KMS-11 (cell line): ENCODE results near the gene OR11H7.
"Not testable (repeated sequence)": the region's sequence is repeated elsewhere in the genome, so short reads cannot be mapped to it uniquely, and the experiment has no call there.

Experiments used
- H2AFZ ChIP-seq: fragments of 200-600 bp; sonication (generic); 2 replicates; pipeline ENCODE4 v1.6.1; 2016; ENCODE audit warnings: antibody characterized with exemption, mixed run types, low read depth
- H3K27ac ChIP-seq: fragments of 200-600 bp; sonication (generic); 2 replicates; pipeline ENCODE4 v1.6.1; 2016; ENCODE audit warnings: mild to moderate bottlenecking, mixed run types
- H3K27me3 ChIP-seq: fragments of 200-600 bp; sonication (generic); 2 replicates; pipeline ENCODE4 v1.6.1; 2017; ENCODE audit warnings: mild to moderate bottlenecking, low read depth, mixed run types, moderate library complexity; ENCODE audit not compliant: insufficient read depth
- H3K36me3 ChIP-seq: fragments of 200-600 bp; sonication (generic); 2 replicates; pipeline ENCODE4 v1.6.1; 2017; ENCODE audit warnings: mild to moderate bottlenecking, mixed run types; ENCODE audit not compliant: insufficient read depth
- H3K4me1 ChIP-seq: fragments of 200-600 bp; sonication (generic); 2 replicates; pipeline ENCODE4 v1.6.1; 2016; ENCODE audit warnings: mild to moderate bottlenecking, low read depth, mixed run types; ENCODE audit not compliant: poor library complexity, severe bottlenecking
- H3K4me2 ChIP-seq: fragments of 200-600 bp; sonication (generic); 2 replicates; pipeline ENCODE4 v1.7.0; 2016; ENCODE audit warnings: mild to moderate bottlenecking, mixed run types
- H3K4me3 ChIP-seq: fragments of 200-600 bp; sonication (generic); IDR thresholded peaks from 2 replicates; pipeline ENCODE4 v1.6.1; 2017; ENCODE audit warnings: low read depth, low read length, mixed read lengths; ENCODE audit not compliant: insufficient read depth
- H3K79me2 ChIP-seq: fragments of 200-600 bp; sonication (generic); 2 replicates; pipeline ENCODE4 v1.6.1; 2016; ENCODE audit warnings: low read depth, mixed run types; ENCODE audit not compliant: insufficient read depth
- H3K9ac ChIP-seq: fragments of 200-600 bp; sonication (generic); 2 replicates; pipeline ENCODE4 v1.6.1; 2016; ENCODE audit warnings: mild to moderate bottlenecking, mixed run types
- H4K20me1 ChIP-seq: fragments of 200-600 bp; sonication (generic); 2 replicates; pipeline ENCODE4 v1.6.1; 2016; ENCODE audit warnings: mild to moderate bottlenecking, mixed run types; ENCODE audit not compliant: insufficient read depth
- TF ChIP-seq, protein P1 (sequence below): fragments of 200-600 bp; sonication (generic); conservative IDR thresholded peaks from 2 replicates; pipeline ENCODE4 v1.6.1; 2017; ENCODE audit warnings: low read depth, mild to moderate bottlenecking, antibody characterized with exemption, low read length, moderate library complexity, mixed read lengths

OR11H7 gene

DNA sequence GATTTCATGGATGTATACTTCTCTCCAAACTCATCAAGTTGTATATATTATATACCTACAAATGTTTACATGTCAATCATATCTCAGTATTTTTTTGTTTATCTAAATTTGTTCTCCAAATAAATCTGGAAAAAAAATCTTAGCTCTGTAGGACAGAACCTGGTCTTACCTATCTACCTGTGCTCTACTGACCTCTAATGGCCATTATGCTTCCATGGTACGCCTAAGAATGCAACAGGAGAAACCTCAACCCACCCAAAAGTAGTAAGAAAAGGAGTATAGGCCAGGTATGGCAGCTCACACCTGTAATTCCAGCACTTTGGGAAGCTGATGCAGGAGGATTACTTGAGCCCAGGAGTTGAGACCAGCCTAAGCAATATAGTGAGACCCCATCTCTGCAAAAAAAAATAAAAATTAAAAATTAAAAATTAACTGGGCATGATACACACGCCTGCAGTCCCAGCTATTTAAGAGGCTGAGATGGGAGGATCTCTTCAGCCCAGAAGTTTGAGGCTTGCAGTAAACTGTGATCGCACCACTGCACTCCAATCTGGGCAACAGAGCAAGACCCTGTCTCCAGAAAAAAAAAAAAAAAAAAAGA is 19.0 kb downstream of the OR11H7 start:
- no peaks in the 10 kb centered on the region for H3K36me3 ChIP-seq
- H3K27me3 ChIP-seq, result no peaks in the 10 kb centered on the region
- H3K79me2 ChIP-seq, result no peaks in the 10 kb centered on the region
- TF ChIP-seq, protein P1, sequence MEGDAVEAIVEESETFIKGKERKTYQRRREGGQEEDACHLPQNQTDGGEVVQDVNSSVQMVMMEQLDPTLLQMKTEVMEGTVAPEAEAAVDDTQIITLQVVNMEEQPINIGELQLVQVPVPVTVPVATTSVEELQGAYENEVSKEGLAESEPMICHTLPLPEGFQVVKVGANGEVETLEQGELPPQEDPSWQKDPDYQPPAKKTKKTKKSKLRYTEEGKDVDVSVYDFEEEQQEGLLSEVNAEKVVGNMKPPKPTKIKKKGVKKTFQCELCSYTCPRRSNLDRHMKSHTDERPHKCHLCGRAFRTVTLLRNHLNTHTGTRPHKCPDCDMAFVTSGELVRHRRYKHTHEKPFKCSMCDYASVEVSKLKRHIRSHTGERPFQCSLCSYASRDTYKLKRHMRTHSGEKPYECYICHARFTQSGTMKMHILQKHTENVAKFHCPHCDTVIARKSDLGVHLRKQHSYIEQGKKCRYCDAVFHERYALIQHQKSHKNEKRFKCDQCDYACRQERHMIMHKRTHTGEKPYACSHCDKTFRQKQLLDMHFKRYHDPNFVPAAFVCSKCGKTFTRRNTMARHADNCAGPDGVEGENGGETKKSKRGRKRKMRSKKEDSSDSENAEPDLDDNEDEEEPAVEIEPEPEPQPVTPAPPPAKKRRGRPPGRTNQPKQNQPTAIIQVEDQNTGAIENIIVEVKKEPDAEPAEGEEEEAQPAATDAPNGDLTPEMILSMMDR, result no peak; the same call in 1 of the 2 replicates
- H3K27ac ChIP-seq, result no peak overlapping the region
- H4K20me1 ChIP-seq, result no peaks in the 10 kb centered on the region
- H3K4me3 ChIP-seq, result no peak overlapping the region
- no peak overlapping the region for H2AFZ ChIP-seq
- H3K9ac ChIP-seq, result no peak overlapping the region
- H3K4me1 ChIP-seq, result no peaks in the 10 kb centered on the region
- no peak overlapping the region for H3K4me2 ChIP-seq

DNA sequence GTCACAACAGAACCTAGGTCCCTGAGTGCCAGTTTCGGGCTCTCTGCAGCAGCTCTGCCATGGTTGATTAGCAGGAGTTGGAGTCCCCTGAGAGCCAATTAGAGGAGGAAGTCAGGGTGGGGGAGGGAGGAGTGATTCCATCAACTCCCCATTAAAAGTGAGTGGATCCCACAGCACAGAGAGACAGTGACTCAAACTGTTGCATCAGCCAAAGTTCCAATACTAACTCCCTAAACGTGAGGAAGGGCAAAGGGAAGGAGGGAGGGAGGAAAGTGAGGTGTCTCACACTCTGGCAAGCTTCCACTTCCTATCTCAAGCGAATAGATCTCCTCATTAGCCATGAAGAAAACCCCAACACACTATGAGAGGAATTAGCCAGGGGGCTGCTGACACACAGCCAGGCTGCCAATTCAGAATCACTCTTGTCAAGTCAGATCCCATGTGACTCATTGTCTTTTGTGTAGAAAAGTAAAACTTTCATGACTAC is 33.9 kb downstream of the OR11H7 start:
- Histone ChIP-seq H4K20me1 (no peaks in the 10 kb centered on the region), H3K27me3 (no peaks in the 10 kb centered on the region), H3K4me3 (no peak overlapping the region), H3K27ac (no peak overlapping the region), H2AFZ (no peak overlapping the region), H3K9ac (no peak overlapping the region), H3K4me1 (no peaks in the 10 kb centered on the region), H3K36me3 (no peaks in the 10 kb centered on the region), H3K4me2 (no peak overlapping the region), H3K79me2 (no peaks in the 10 kb centered on the region)
- TF ChIP-seq, protein P1, result no peak

DNA sequence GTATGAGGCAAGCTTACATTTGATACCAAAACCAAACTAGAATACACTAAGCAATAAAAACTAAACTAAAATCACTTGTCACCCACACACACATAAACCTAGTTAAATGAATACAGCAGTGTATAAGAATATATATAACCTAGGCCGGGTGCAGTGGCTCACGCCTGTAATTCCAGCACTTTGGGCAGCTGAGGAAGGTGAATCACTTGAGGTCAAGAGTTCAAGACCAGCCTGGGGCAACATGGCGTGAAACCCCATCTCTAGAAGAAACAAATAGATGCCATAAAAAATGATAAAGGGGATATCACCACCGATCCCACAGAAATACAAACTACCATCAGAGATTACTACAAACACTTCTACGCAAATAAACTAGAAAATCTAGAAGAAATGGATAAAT is 35.6 kb downstream of the OR11H7 start:
- not testable (repeated sequence) for H3K27ac ChIP-seq, H3K27me3 ChIP-seq, H3K4me1 ChIP-seq, H4K20me1 ChIP-seq, H3K4me3 ChIP-seq, H2AFZ ChIP-seq, H3K36me3 ChIP-seq, H3K79me2 ChIP-seq, H3K9ac ChIP-seq, H3K4me2 ChIP-seq

DNA sequence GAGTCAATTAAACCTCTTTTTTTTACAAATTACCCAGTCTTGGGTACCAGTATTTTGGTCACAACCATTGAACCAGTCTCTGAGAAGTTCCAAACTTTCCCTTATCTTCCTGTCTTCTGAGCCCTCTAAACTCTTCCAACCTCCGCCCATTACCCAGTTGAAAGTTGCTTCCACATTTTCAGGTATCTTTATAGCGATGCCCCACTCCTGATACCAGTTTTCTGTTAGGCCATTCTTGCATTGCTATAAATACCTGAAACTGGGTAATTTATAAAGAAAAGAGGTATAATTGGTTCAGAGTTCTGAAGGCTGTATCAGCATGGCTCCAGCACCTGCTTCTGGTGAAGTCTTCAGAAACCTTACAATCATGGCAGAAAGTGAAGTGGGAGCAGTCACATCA is 45.3 kb downstream of the OR11H7 start:
- Histone ChIP-seq H4K20me1 (no peaks in the 10 kb centered on the region), H3K4me2 (no peak overlapping the region), H3K4me1 (no peaks in the 10 kb centered on the region), H3K36me3 (no peaks in the 10 kb centered on the region), H3K27ac (no peak overlapping the region), H3K4me3 (no peak overlapping the region), H3K27me3 (no peaks in the 10 kb centered on the region), H3K79me2 (no peaks in the 10 kb centered on the region), H2AFZ (no peak overlapping the region), H3K9ac (no peak overlapping the region)
- TF ChIP-seq, protein P1, result no peak

DNA sequence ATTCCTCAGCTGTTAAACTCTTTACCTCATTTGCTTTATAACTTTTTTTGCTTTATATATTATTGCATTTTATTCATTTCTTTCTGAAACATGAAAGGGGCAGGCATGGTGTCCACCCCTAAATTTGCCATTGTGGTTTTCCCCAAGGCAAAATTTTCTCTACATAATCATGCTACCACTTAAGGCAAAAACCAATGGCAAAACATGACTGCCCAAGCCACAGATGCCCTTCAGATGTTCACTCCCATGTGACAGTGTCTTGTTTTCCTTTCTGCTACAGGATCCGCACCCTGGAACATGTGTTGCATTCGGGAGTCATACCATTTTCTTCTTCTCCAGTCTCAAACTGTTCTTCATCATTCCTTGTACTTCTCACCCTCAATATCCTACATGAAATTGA is 48.6 kb downstream of the OR11H7 start:
- H3K27me3 ChIP-seq, result no peaks in the 10 kb centered on the region
- no peak overlapping the region for H3K27ac ChIP-seq
- TF ChIP-seq, protein P1, result no peak
- H3K4me1 ChIP-seq, result no peaks in the 10 kb centered on the region
- H3K4me3 ChIP-seq, result no peak overlapping the region
- H3K9ac ChIP-seq, result no peak overlapping the region
- no peak overlapping the region for H2AFZ ChIP-seq
- no peaks in the 10 kb centered on the region for H3K36me3 ChIP-seq
- H4K20me1 ChIP-seq, result no peaks in the 10 kb centered on the region
- H3K79me2 ChIP-seq, result no peaks in the 10 kb centered on the region
- no peak overlapping the region for H3K4me2 ChIP-seq
